SK-N-SH treated with all-trans-retinoic acid at 6 μM for 48 hours (cell line): ENCODE results near the gene HS1BP3.

ENCODE experiments used
- OSR1 ChIP-seq: fragments of 250-450 bp; sonication (Bioruptor Pico); IDR thresholded peaks from 2 replicates; pipeline ENCODE4 v1.8.0; 2022; ENCODE audit warnings: moderate library complexity, mild to moderate bottlenecking, inconsistent platforms
- PATZ1 ChIP-seq: fragments of 250-450 bp; sonication (Bioruptor Pico); IDR thresholded peaks from 2 replicates; pipeline ENCODE4 v1.8.0; 2020; ENCODE audit warnings: mild to moderate bottlenecking, moderate library complexity, borderline replicate concordance
- POU6F1 ChIP-seq: fragments of 250-450 bp; sonication (Bioruptor Pico); IDR thresholded peaks from 2 replicates; pipeline ENCODE4 v1.8.0; 2021; ENCODE audit warnings: low read depth, mild to moderate bottlenecking, moderate library complexity, borderline replicate concordance
- RARB ChIP-seq: fragments of 250-450 bp; sonication (Bioruptor Pico); IDR thresholded peaks from 2 replicates; pipeline ENCODE4 v1.8.0; 2021; ENCODE audit warnings: mild to moderate bottlenecking, moderate library complexity
- ZC3H10 ChIP-seq: fragments of 250-450 bp; sonication (Bioruptor Pico); IDR thresholded peaks from 2 replicates; pipeline ENCODE4 v1.5.1; 2021; ENCODE audit warnings: mild to moderate bottlenecking, moderate library complexity
- ZFP3 ChIP-seq: fragments of 250-450 bp; sonication (Bioruptor Pico); IDR thresholded peaks from 2 replicates; pipeline ENCODE4 v1.5.0; 2020; ENCODE audit warnings: mild to moderate bottlenecking, moderate library complexity
- ZNF565 ChIP-seq: fragments of 450-650 bp; formaldehyde crosslinking; conservative IDR thresholded peaks from 2 replicates; pipeline ENCODE4 v1.5.0; 2020; ENCODE audit warnings: low read depth, mild to moderate bottlenecking, moderate library complexity
- ZNF8 ChIP-seq: fragments of 450-650 bp; formaldehyde crosslinking; IDR thresholded peaks from 2 replicates; pipeline ENCODE4 v1.5.0; 2020; ENCODE audit warnings: mild to moderate bottlenecking, moderate library complexity
- TF ChIP-seq, protein P1 (sequence below): fragments of 250-450 bp; sonication (Bioruptor Pico); IDR thresholded peaks from 2 replicates; pipeline ENCODE4 v1.5.1; 2020; ENCODE audit warnings: low read depth, mild to moderate bottlenecking, moderate library complexity

DNA sequence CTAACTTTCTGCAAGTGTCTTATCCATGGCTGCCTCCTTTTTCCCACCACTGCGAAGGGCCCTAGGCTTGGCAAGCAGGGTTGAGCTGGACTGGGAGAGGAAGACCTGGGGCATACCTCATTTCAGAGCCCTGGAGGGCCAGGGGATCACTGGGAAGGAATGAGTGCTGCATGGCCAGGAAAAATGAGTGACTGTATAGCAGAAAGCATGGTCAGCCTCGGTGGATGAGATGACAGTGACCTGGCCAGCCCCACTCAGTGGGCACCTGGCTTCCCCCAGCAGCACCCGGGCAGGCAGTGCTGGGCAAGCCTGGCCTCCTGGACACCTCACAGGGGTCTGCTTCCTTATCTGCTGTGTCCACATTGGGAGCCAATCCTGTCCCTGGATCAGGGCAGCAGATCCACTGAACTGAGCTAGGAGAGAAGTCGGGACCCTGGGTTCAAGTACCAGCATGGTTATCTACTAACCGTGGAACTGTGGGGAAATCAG is 76.4 kb downstream of the HS1BP3 start:
- TF ChIP-seq OSR1 (CRISPR knock-in tag) (no peak), ZNF8 (no peak), ZFP3 (CRISPR knock-in tag) (no peak), ZC3H10 (CRISPR knock-in tag) (no peak), POU6F1 (CRISPR knock-in tag) (no peak), ZNF565 (CRISPR knock-in tag) (no peak), PATZ1 (CRISPR knock-in tag) (no peak), RARB (no peak)
- TF ChIP-seq, protein P1, sequence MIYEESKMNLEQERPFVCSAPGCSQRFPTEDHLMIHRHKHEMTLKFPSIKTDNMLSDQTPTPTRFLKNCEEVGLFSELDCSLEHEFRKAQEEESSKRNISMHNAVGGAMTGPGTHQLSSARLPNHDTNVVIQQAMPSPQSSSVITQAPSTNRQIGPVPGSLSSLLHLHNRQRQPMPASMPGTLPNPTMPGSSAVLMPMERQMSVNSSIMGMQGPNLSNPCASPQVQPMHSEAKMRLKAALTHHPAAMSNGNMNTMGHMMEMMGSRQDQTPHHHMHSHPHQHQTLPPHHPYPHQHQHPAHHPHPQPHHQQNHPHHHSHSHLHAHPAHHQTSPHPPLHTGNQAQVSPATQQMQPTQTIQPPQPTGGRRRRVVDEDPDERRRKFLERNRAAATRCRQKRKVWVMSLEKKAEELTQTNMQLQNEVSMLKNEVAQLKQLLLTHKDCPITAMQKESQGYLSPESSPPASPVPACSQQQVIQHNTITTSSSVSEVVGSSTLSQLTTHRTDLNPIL (CRISPR knock-in tag): no peak
